Suppressor macrophage (primary cell): ENCODE measurements around the gene ARL5A.
A peak's percentile ranks its signal among the peaks of the same experiment; 100 is the strongest.
"Not testable (repeated sequence)": the region's sequence is repeated elsewhere in the genome, so short reads cannot be mapped to it uniquely, and the experiment has no call there.

Experiments used
- DNase-seq, 4 experiments: peaks; one replicate each; pipeline ENCODE4 v3.0.0-alpha.2; 2020 to 2022

ARL5A gene

DNA sequence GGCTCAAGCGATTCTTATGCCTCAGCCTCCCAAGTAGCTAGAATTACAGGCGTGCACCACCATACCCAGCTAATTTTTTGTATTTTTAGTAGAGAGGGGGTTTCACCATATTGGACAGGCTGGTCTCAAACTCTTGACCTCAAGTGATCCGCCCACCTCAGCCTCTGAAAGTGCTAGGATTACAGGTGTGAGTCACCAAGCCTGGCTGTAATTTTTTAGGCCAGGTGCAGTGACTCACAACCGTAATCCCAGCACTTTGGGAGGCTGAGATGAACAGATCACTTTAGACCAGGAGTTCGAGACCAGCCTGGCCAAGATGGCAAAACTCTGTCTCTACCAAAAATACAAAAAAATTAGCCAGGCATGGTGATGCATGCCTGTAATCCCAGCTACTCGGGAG, 33.8 kb downstream of the ARL5A start:
- DNase-seq: not testable (repeated sequence)

DNA sequence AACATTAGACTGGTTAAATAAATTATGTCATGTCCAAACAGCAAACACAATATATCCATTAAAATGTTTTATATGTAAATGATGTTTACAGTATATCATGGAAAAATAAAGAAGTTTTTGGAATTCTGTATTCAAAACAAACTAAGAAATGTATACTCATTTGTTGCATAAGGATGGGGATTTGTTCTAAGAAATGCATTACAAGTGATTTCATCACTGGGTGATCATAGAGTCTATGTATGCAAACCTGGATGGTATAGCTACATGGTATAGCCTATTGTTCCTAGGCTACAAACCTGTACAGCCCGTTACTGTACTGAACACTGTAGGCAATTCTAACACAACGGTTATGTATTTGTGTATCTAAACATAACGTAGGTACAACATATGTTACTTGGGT, 35.1 kb downstream of the ARL5A start:
- no peak for DNase-seq

DNA sequence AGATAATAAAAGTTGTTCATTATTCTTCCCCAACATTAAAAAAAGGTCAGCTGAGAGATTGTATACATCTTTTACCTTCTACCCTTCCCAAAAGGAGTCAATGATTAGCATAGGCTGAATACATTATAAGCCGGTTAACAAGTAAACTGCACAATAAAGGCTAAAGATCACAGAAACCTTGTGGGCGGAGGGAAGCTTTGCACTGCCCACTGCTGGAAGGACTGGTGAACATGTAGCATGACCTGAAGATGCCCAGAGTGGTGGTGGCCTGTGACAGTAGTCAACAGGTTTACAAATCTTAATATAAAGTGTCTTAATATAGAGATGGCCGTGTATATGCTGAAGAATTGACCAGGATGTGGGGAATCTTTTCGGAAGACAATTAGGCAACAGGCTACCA, 35.6 kb downstream of the ARL5A start:
- DNase-seq: peak in 3 of 4 experiments; percentile 10 to 26 (median 25)

DNA sequence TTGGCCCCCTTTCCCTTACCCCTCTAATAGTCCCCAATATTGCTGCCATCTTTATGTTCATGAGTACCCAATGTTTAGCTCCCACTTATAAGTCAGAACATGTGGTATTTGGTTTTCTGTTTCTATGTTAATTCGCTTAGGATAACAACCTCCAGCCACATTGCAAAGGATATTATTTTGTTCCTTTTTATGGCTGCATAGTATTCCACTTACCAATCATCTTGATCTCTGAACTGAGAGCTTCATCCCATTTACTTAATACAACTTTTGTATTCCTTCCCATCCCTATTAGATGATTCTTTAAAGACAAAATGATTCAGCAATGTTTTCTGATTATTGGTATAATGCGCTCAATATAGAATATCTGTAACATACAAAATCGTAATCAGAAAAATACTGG, 36.7 kb downstream of the ARL5A start:
- DNase-seq: no peak

DNA sequence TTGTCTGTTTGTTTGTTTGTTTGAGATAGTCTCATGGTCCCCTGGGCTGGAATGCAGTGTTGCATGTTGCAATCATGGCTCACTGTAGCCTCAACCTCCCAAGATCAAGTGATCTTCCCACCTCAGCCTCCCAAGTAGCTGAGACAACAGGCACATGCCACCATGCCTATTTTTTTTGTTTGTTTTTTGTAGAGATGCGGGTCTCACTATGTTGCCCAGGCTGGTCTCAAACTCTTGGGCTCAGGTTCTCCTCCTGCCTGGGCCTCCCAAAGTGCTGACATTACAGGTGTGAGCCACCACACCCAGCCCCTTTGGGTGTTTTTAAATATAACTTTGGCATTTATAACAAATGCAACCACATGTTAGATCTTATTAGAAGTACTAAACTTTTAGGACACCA, 37.5 kb downstream of the ARL5A start:
- peak in 3 of 4 experiments; percentile 30 to 35 (median 34) for DNase-seq

DNA sequence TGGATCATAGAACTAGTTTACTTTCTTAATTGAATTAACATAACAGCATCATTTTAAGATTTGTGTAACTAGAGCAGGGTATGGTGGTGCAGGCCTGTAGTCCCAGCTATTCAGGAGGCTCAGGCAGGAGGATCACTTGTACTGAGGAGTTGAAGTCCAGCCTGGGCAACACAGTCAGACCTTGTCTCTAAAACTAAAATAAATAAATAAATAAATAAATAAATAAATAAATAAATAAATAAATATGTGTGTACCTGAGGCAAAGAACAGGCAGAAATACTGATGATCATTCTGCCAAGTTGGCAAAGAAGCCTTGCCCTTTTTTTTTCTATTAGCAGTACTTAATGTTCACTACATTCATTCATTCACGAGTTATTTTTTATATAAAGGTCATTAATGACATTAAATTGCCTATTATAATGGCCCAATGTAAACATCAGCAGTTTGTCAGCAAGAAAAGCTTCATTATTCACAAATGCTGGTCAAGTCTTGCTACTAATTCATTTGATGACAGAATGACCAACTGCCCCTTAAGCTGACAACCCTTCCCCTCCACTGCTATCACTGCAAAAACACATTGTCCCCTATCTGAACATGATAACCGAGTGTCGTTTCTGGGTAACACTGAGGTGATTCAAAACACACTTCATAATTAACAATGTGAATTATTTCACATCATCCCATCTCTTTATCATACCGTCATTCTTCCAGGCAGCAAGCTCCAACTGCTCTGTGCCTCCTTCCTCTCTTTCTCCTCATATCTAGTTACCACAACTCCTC, 39.0 kb downstream of the ARL5A start:
- no peak for DNase-seq

DNA sequence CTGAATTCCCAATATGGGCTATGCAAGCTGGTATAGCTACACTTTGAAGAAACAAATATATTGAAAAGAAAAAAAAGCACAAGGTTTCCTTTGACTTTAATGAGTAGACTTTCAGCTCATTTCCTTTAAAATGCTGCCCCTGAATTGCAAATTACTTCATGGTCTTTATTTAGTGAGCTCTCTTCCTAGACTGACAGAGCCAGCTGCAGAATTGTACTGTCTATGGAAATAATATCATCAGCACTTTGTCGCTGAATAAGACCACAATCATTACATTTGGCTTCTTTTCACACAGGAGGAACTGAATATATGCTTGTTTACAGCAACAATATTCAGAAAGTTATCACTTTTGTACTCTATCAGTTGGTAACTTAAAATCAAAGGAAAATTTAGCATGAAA, 41.7 kb downstream of the ARL5A start:
- no peak for DNase-seq

DNA sequence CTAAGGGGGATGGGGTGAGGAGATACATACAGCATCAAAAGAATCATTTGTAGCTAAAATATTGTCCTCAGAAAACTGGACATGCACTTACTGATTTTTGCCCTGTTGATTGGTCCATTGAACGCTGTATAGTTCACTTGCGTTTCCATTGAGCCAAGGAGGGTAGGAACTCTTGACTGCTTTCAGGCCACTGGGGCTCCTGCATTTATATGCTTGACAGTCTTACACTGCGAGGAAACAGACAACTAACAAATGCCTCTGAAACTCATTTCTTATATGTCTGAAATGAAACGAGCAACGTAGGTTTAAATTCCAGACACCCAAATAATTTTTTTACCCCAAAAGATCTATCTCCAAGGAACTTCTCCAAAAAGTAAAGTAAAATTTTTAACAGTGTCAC, 42.1 kb downstream of the ARL5A start:
- no peak for DNase-seq

DNA sequence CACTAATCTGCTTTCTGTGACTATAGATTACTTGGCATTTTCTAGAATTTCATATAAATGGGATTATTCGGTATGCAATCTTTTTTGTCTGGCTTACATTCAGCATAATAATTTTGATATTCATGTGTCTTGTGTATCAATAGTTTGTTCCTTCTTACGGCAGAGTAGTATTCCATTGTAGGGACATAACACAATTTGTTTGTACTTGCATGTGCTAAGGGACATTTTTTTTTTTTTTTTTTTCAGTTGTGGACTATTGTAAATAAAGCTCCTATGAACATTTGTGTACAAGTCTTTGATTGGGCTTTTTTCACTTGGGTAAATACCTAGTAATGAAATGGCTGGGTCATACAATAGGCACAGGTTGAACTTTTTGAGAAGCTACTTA, 45.1 kb downstream of the ARL5A start:
- DNase-seq: no peak

DNA sequence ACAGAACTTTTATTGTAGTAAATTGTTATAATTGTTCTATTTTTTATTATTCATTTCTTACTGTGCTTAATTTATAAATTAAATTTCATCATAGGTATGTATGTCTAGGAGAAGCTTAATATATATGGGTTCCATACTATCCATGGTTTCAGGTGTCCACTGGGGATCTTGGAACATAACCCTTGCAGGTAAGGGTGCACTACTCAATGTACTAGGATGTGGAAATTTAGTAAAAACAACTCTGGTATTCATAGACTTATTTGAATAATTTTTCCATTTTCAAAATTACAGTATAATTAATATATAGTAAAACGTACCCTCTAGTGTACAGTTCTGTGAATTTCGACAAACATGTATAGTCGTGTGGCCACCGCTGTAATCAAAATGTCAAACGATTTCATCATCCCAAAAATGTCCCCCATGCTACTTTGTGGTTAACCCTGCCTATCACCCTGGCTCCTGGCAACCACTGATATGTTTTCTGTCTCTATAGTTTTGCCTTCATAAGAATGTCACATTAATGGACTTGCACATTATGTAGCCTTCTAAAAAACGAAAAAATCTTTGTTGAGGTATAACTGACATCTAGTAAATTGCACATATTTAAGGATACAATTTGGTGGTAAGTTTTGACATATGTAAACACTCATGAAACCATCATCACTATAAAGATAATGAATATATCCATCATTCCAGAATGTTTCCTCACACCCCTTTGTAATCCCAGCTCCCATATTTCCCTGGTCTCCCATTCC, 45.7 kb downstream of the ARL5A start:
- no peak for DNase-seq

DNA sequence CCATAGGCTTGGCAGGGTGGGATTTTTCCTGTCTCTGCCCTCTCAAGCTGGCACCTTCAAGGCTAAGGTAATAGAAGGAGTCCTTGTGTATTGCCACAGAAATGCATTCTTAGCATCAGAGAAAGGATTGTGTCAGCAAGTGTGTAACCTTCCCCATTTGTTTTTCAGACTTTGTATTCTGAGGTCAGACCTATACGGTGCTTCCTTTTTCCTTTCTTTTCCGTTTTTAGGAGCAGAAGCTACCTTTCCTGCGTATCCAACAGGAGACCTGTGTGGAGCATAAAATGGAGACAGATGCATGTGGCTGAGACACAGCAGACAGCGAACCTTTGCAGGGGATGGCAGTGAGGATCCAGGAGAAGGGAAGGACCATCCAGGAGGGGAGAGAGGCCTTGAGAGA, 46.6 kb downstream of the ARL5A start:
- no peak for DNase-seq

DNA sequence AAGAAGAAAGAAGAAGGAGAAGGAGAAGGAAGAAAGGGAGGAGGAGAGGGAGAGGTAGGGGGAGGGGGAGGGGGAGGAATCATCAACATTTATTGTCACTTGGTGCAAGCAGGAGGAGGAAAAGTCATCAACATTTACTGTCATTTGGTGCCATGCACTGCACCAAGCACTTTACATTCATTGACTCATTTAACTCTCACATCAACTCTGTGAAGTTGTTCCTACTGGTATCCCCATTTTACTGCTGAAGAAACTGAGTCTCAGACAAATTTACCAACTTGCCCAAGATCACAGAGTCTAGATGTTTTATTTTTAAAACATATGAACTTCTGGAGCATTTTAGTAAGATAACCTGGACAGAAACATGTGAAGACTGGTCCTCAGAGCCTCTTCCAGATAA, 47.3 kb downstream of the ARL5A start:
- no peak for DNase-seq

DNA sequence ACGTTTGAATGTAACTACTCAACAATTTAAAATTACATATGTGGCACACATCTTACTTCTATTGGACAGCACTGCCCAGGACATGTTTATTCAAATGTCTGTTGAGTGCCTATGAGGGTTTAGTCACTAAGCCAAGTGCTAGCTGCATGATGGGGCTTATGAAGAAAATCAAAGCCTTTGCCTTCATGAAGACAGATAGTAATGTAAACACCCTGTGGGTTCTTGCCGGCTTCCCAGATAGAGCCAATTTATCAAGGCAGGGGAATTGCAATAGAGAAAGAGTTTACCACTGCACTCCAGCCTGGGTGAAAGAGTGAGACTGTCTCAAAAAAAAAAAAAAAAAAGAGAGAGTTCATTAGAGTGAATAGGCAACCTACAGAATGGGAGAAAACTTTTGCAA, 50.3 kb downstream of the ARL5A start:
- DNase-seq: no peak

DNA sequence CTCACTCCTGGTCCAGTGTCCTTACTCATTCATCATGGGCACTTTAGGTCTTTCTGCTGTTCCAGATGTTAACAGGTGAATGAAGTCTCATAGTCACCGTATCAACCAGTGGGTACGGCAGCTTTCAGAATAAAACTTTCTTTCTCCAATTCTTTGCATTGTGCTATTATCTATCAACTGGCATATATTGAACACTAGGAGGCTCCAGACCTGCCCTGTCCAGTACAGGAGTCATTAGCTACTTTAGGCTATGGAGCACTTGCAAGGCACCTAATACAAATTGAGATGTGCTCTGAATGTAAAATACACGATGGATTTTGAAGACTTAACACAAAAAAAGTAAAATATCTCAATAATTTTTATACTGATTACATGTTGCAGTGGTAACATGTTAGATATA, 50.7 kb downstream of the ARL5A start:
- peak in 2 of 4 experiments; percentile 11 to 17 for DNase-seq

DNA sequence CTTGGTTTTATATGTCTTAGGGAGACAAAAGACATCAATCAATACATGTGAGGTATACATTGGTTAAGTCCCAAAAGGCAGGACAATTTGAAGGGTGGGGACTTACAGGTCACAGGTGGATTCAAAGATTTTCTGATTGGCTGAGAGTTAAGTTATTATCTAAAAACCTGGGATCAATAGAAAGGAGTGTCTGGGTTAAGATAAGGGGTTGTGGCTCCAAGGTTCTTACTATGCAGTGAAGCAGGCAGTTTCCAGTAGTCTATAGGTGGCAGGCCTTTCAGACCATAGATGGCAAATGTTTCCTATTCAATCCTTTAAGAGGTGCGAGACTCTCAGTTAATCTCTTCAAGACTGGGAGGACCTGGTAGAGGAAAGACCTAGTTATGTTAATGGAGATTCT, 51.9 kb downstream of the ARL5A start:
- no peak for DNase-seq

DNA sequence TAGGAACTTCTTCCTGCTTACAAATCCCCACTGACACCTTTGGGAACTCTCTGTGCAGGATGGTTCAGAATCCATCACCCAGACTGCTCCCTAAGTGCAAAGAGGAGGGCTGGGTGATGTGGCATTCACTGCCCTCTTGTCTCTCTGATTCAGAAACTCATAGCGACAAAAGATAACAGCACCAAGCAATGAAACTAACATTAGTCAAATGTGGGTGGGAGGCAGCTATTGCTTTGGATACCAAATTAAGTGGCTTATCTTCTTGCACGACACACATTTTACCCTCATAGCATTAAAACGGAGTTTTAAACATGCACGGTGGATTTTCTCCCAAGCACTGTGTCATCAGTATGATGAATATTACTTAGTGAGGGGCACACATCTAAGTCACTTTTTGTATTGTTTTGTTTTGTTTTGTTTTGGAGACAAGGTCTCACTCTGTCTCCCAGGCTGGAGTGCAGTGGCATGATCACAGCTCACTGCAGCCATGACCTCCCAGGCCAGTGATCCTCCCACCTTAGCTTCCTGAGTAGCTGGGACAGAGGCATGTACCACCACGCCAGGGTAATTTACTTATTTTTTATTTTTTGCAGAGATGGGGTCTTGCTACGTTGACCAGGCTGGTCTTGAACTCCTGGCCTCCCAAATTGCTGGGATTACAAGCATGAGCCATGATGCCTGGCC, 53.0 kb downstream of the ARL5A start:
- no peak for DNase-seq

DNA sequence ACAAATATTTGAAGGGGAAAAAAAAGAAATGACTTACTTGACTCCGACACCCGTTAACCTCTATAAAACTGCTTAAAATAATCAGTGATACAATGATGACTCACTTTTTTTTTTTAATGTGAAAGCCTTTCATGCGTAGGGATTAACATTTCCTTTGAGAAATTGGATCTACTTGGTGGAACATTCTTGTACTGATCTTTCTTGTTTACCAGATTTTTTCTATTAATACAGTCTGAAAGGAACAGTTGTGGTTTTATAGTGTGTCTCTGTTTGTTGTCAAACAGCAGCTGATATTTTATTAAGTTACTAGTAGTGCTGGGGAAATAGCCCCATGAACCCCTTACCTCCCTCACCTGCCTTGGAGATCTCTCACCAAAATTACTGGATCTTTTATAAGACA, 53.7 kb downstream of the ARL5A start:
- DNase-seq: no peak

DNA sequence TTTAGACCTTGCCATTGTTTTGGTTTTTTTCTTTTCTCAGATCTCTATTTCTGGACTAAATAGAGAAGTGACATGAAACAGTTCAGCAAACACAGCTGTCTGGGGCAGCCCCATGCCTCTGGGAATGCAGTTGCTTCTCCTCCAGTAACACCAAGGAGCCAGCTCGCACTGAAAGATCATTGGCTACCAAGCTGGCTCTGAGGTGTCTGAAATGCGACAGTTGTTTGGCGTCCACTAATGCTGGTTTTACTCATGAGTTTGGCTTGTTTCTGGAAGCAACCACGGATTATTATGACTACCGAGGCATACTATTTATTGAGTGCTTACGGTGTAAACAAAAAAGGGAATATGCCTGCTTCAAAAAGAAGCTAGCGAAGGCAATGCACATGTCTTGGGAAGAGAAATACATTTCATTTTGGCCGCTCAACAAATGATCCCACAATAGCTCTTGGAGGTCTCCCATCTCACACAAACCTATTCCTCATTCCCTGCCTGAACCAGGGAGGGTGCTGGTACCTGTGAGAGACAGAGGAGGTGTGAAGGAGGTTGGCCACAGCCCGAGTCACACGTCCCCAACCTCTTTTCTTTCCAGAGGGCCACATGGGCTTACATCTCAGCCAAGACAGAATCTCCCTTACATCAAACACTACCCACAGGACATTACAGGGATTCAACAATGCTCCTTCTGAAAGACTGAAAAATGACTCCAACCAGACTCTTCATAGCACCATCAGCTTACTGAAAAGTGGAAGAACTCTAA, 56.4 kb downstream of the ARL5A start:
- peak in 2 of 4 experiments; percentile 8 for DNase-seq

DNA sequence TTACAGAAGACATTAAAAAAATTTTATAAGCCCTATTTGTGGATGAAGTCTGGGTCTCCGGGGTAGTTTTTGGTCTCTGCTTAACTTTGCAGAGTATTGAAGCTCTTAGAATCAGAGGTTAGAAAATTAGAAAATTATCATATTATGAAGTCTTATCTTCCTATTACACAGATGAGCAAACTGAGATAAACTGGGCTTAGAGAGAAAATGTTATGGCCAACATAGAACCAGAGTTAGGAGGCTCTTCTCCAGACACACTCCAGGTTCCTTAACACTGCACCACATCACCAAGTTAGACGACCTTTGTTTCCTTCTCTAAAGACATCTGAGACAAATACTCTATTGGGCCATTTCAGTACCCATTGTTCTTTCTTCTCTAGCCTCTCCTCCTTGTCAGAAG, 57.2 kb downstream of the ARL5A start:
- no peak for DNase-seq

DNA sequence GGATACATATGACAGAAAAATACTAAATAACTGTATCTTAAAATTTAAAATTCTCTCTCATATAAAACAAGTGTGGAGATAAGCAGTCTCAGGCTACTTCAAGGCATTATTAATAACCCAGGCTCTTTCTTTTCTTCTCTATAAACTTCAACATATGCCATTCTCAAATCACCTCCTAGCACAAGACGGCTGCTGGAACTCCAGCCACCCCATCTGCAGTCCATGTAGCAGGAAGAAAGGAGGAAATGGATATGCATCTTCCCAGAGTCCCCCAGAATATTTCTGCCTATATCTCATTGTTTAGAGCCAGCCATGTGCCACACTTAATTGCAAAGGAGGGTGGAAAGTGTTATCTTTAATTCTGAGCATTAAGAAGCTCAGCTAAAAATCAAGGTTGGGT, 58.6 kb downstream of the ARL5A start:
- DNase-seq: no peak

DNA sequence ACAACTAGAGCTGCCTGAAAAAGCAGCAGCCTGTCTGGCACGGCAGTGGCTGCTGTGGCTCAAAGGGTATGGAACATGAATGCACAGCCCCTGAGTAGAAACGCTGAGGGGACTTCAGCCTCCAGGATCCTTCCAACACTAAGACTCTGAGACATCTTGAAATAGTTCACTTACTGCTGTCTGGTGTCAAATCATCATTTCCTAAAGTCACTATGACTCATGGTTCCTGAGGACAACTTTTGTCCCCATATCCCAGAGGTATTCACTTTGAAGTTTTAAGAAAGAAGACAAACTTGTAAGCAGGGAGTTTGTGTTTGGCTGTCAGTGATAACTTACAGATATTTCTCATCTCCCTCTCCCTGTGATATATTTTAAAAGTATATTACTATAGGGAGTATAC, 60.7 kb downstream of the ARL5A start:
- DNase-seq: no peak

DNA sequence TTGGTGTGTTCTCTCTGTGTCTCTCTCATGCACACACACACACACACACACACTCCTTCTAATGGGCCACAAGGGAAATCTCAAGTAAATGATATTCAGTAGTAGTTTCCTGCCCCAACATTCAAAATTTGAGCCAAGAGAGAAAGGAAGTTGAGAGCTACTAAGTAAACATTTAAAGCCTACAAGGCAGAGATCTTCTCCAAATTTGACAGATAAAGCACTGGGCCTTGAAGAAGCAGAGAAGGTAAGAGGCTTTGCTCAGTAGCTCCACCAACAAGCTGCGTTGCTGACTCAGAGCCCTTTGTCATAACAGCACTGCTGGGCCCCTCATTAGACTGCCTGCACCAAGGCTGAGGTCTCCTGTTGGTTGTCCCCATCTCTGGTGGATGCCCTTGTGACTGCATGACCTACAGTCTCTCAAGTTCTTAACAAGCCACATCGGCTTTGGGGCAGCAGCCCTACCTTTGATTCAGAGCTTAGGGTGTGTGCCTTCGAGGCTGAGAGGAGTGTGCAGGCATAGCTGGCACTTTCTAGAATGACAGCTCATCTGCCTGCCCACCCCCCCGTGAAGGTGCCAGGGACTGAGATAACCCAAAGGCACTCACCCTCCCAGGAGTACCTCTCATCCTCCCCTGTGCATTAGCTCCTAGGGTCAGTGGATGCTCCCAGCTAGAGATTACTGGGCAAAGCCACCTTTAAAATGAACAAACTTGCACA, 61.6 kb downstream of the ARL5A start:
- DNase-seq: no peak
